ENCODE results near the gene NBAS. TPM values are rescaled to one million over a fixed set of nuclear protein-coding genes. Genes with fewer than 3 reads are reported as not detected.

Gene NBAS
- polyA plus RNA-seq, 4 donors: 26.0 to 67.2 (median 33.6) TPM

- H3K4me3 ChIP-seq (ENCODE audit: low read depth in 1 of 3, low read length in 3 of 3): no peak overlapping the region
- H3K4me1 ChIP-seq (ENCODE audit: control insufficient read depth in 3 of 3, insufficient read depth in 2 of 3, low read depth in 1 of 3, low read length in 2 of 3): no peaks in the 10 kb centered on the region
- no peaks in the 10 kb centered on the region for H3K27me3 ChIP-seq (ENCODE audit: control insufficient read depth in 3 of 3, insufficient read depth in 3 of 3, low read length in 3 of 3)
- DNase-seq (no peak), FAIRE-seq (no peak)
- H3K36me3 ChIP-seq (ENCODE audit: control insufficient read depth in 3 of 3, insufficient read depth in 2 of 3, low read depth in 1 of 3, low read length in 3 of 3): peaks cover 0 to 9% (median 0%) of the 10 kb centered on the region in 3 donors
- WGBS, 3 donors: 91 to 97% (median 94%) methylated on average over 3 of the region's 3 CpGs
- no peaks in the 10 kb centered on the region for H3K9me3 ChIP-seq (ENCODE audit: control insufficient read depth in 2 of 2, insufficient read depth in 1 of 2, low read depth in 1 of 2, low read length in 1 of 2)
- no peak overlapping the region for H3K27ac ChIP-seq (ENCODE audit: low read depth in 1 of 3, low read length in 2 of 3)
Observed at GRCh38 chr2:15241929-15242328, 319.2 kb downstream of the NBAS start.

- peaks cover 0 to 9% (median 0%) of the 10 kb centered on the region in 3 donors for H3K36me3 ChIP-seq (ENCODE audit: control insufficient read depth in 3 of 3, insufficient read depth in 2 of 3, low read depth in 1 of 3, low read length in 3 of 3)
- H3K4me1 ChIP-seq (ENCODE audit: control insufficient read depth in 3 of 3, insufficient read depth in 2 of 3, low read depth in 1 of 3, low read length in 2 of 3): no peaks in the 10 kb centered on the region
- no peaks in the 10 kb centered on the region for H3K9me3 ChIP-seq (ENCODE audit: control insufficient read depth in 2 of 2, insufficient read depth in 1 of 2, low read depth in 1 of 2, low read length in 1 of 2)
- no peaks in the 10 kb centered on the region for H3K27me3 ChIP-seq (ENCODE audit: control insufficient read depth in 3 of 3, insufficient read depth in 3 of 3, low read length in 3 of 3)
- no peak overlapping the region for H3K4me3 ChIP-seq (ENCODE audit: low read depth in 1 of 3, low read length in 3 of 3)
- 91 to 100% (median 93%) methylated on average over 1 of the region's 1 CpG for WGBS, 3 donors
- H3K27ac ChIP-seq (ENCODE audit: low read depth in 1 of 3, low read length in 2 of 3): no peak overlapping the region
- DNase-seq (no peak), FAIRE-seq (no peak)
Observed at GRCh38 chr2:15241201-15241600, 319.9 kb downstream of the NBAS start.

- Histone ChIP-seq H3K4me1 (ENCODE audit: control insufficient read depth in 3 of 3, insufficient read depth in 2 of 3, low read depth in 1 of 3, low read length in 2 of 3) (no peaks in the 10 kb centered on the region), H3K9me3 (ENCODE audit: control insufficient read depth in 2 of 2, insufficient read depth in 1 of 2, low read depth in 1 of 2, low read length in 1 of 2) (no peaks in the 10 kb centered on the region), H3K27me3 (ENCODE audit: control insufficient read depth in 3 of 3, insufficient read depth in 3 of 3, low read length in 3 of 3) (no peaks in the 10 kb centered on the region), H3K4me3 (ENCODE audit: low read depth in 1 of 3, low read length in 3 of 3) (no peak overlapping the region), H3K27ac (ENCODE audit: low read depth in 1 of 3, low read length in 2 of 3) (no peak overlapping the region), H3K36me3 (ENCODE audit: control insufficient read depth in 3 of 3, insufficient read depth in 2 of 3, low read depth in 1 of 3, low read length in 3 of 3) (peaks cover 0 to 3% (median 0%) of the 10 kb centered on the region in 3 donors)
- 90 to 94% (median 93%) methylated on average over 5 of the region's 5 CpGs for WGBS, 3 donors
- FAIRE-seq: no peak
- no peak for DNase-seq
Observed at GRCh38 chr2:15238028-15238427, 323.1 kb downstream of the NBAS start.

- Histone ChIP-seq H3K27ac (ENCODE audit: low read depth in 1 of 3, low read length in 2 of 3) (no peak overlapping the region), H3K36me3 (ENCODE audit: control insufficient read depth in 3 of 3, insufficient read depth in 2 of 3, low read depth in 1 of 3, low read length in 3 of 3) (peaks cover 4 to 16% (median 8%) of the 10 kb centered on the region in 3 donors), H3K27me3 (ENCODE audit: control insufficient read depth in 3 of 3, insufficient read depth in 3 of 3, low read length in 3 of 3) (no peaks in the 10 kb centered on the region), H3K4me1 (ENCODE audit: control insufficient read depth in 3 of 3, insufficient read depth in 2 of 3, low read depth in 1 of 3, low read length in 2 of 3) (no peaks in the 10 kb centered on the region), H3K4me3 (ENCODE audit: low read depth in 1 of 3, low read length in 3 of 3) (no peak overlapping the region), H3K9me3 (ENCODE audit: control insufficient read depth in 2 of 2, insufficient read depth in 1 of 2, low read depth in 1 of 2, low read length in 1 of 2) (no peaks in the 10 kb centered on the region)
- no peak for FAIRE-seq
- 90 to 98% (median 96%) methylated on average over 7 of the region's 7 CpGs for WGBS, 3 donors
- no peak for DNase-seq
Observed at GRCh38 chr2:15230599-15231192, 330.4 kb downstream of the NBAS start.

- FAIRE-seq (no peak), DNase-seq (no peak)
- H3K4me1 ChIP-seq (ENCODE audit: control insufficient read depth in 3 of 3, insufficient read depth in 2 of 3, low read depth in 1 of 3, low read length in 2 of 3): no peaks in the 10 kb centered on the region
- no peak overlapping the region for H3K4me3 ChIP-seq (ENCODE audit: low read depth in 1 of 3, low read length in 3 of 3)
- 72 to 98% (median 82%) methylated on average over 2 of the region's 2 CpGs for WGBS, 3 donors
- H3K36me3 ChIP-seq (ENCODE audit: control insufficient read depth in 3 of 3, insufficient read depth in 2 of 3, low read depth in 1 of 3, low read length in 3 of 3): peaks cover 4 to 12% (median 7%) of the 10 kb centered on the region in 3 donors
- no peak overlapping the region for H3K27ac ChIP-seq (ENCODE audit: low read depth in 1 of 3, low read length in 2 of 3)
- no peaks in the 10 kb centered on the region for H3K9me3 ChIP-seq (ENCODE audit: control insufficient read depth in 2 of 2, insufficient read depth in 1 of 2, low read depth in 1 of 2, low read length in 1 of 2)
- H3K27me3 ChIP-seq (ENCODE audit: control insufficient read depth in 3 of 3, insufficient read depth in 3 of 3, low read length in 3 of 3): no peaks in the 10 kb centered on the region
Observed at GRCh38 chr2:15226661-15227060, 334.5 kb downstream of the NBAS start.

- no peaks in the 10 kb centered on the region for H3K4me1 ChIP-seq (ENCODE audit: control insufficient read depth in 3 of 3, insufficient read depth in 2 of 3, low read depth in 1 of 3, low read length in 2 of 3)
- H3K27ac ChIP-seq (ENCODE audit: low read depth in 1 of 3, low read length in 2 of 3): no peak overlapping the region
- H3K36me3 ChIP-seq (ENCODE audit: control insufficient read depth in 3 of 3, insufficient read depth in 2 of 3, low read depth in 1 of 3, low read length in 3 of 3): peaks cover 0 to 6% (median 3%) of the 10 kb centered on the region in 3 donors
- no peaks in the 10 kb centered on the region for H3K27me3 ChIP-seq (ENCODE audit: control insufficient read depth in 3 of 3, insufficient read depth in 3 of 3, low read length in 3 of 3)
- FAIRE-seq (no peak), DNase-seq (no peak)
- no peaks in the 10 kb centered on the region for H3K9me3 ChIP-seq (ENCODE audit: control insufficient read depth in 2 of 2, insufficient read depth in 1 of 2, low read depth in 1 of 2, low read length in 1 of 2)
- 94 to 99% (median 96%) methylated on average over 4 of the region's 4 CpGs for WGBS, 3 donors
- H3K4me3 ChIP-seq (ENCODE audit: low read depth in 1 of 3, low read length in 3 of 3): no peak overlapping the region
Observed at GRCh38 chr2:15225131-15225530, 336.0 kb downstream of the NBAS start.

GRCh38 chr2:15224641-15225040, 336.5 kb downstream of the NBAS start:
- Histone ChIP-seq H3K27me3 (ENCODE audit: control insufficient read depth in 3 of 3, insufficient read depth in 3 of 3, low read length in 3 of 3) (no peaks in the 10 kb centered on the region), H3K36me3 (ENCODE audit: control insufficient read depth in 3 of 3, insufficient read depth in 2 of 3, low read depth in 1 of 3, low read length in 3 of 3) (peaks cover 0 to 6% (median 3%) of the 10 kb centered on the region in 3 donors), H3K4me3 (ENCODE audit: low read depth in 1 of 3, low read length in 3 of 3) (no peak overlapping the region), H3K27ac (ENCODE audit: low read depth in 1 of 3, low read length in 2 of 3) (no peak overlapping the region), H3K9me3 (ENCODE audit: control insufficient read depth in 2 of 2, insufficient read depth in 1 of 2, low read depth in 1 of 2, low read length in 1 of 2) (no peaks in the 10 kb centered on the region), H3K4me1 (ENCODE audit: control insufficient read depth in 3 of 3, insufficient read depth in 2 of 3, low read depth in 1 of 3, low read length in 2 of 3) (no peaks in the 10 kb centered on the region)
- no peak for FAIRE-seq
- no peak for DNase-seq
- 91 to 94% (median 92%) methylated on average over 6 of the region's 6 CpGs for WGBS, 3 donors

- Histone ChIP-seq H3K27ac (ENCODE audit: low read depth in 1 of 3, low read length in 2 of 3) (no peak overlapping the region), H3K4me3 (ENCODE audit: low read depth in 1 of 3, low read length in 3 of 3) (no peak overlapping the region), H3K36me3 (ENCODE audit: control insufficient read depth in 3 of 3, insufficient read depth in 2 of 3, low read depth in 1 of 3, low read length in 3 of 3) (peaks cover 0 to 6% (median 3%) of the 10 kb centered on the region in 3 donors), H3K9me3 (ENCODE audit: control insufficient read depth in 2 of 2, insufficient read depth in 1 of 2, low read depth in 1 of 2, low read length in 1 of 2) (no peaks in the 10 kb centered on the region), H3K4me1 (ENCODE audit: control insufficient read depth in 3 of 3, insufficient read depth in 2 of 3, low read depth in 1 of 3, low read length in 2 of 3) (no peaks in the 10 kb centered on the region), H3K27me3 (ENCODE audit: control insufficient read depth in 3 of 3, insufficient read depth in 3 of 3, low read length in 3 of 3) (no peaks in the 10 kb centered on the region)
- no peak for DNase-seq
- WGBS, 3 donors: 68 to 91% (median 81%) methylated on average over 3 of the region's 3 CpGs
- no peak for FAIRE-seq
Observed at GRCh38 chr2:15223887-15224286, 337.2 kb downstream of the NBAS start.

GRCh38 chr2:15222856-15223255, 338.3 kb downstream of the NBAS start:
- peaks cover 0 to 10% (median 4%) of the 10 kb centered on the region in 3 donors for H3K36me3 ChIP-seq (ENCODE audit: control insufficient read depth in 3 of 3, insufficient read depth in 2 of 3, low read depth in 1 of 3, low read length in 3 of 3)
- no peak for DNase-seq
- 85 to 96% (median 87%) methylated on average over 3 of the region's 3 CpGs for WGBS, 3 donors
- no peaks in the 10 kb centered on the region for H3K9me3 ChIP-seq (ENCODE audit: control insufficient read depth in 2 of 2, insufficient read depth in 1 of 2, low read depth in 1 of 2, low read length in 1 of 2)
- no peak overlapping the region for H3K27ac ChIP-seq (ENCODE audit: low read depth in 1 of 3, low read length in 2 of 3)
- no peak for FAIRE-seq
- no peaks in the 10 kb centered on the region for H3K4me1 ChIP-seq (ENCODE audit: control insufficient read depth in 3 of 3, insufficient read depth in 2 of 3, low read depth in 1 of 3, low read length in 2 of 3)
- no peaks in the 10 kb centered on the region for H3K27me3 ChIP-seq (ENCODE audit: control insufficient read depth in 3 of 3, insufficient read depth in 3 of 3, low read length in 3 of 3)
- no peak overlapping the region for H3K4me3 ChIP-seq (ENCODE audit: low read depth in 1 of 3, low read length in 3 of 3)
